ENCODE results near the gene SYT13.
A peak's percentile ranks its signal among the peaks of the same experiment; 100 is the strongest.

Gene SYT13, protein sequence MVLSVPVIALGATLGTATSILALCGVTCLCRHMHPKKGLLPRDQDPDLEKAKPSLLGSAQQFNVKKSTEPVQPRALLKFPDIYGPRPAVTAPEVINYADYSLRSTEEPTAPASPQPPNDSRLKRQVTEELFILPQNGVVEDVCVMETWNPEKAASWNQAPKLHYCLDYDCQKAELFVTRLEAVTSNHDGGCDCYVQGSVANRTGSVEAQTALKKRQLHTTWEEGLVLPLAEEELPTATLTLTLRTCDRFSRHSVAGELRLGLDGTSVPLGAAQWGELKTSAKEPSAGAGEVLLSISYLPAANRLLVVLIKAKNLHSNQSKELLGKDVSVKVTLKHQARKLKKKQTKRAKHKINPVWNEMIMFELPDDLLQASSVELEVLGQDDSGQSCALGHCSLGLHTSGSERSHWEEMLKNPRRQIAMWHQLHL

DNA sequence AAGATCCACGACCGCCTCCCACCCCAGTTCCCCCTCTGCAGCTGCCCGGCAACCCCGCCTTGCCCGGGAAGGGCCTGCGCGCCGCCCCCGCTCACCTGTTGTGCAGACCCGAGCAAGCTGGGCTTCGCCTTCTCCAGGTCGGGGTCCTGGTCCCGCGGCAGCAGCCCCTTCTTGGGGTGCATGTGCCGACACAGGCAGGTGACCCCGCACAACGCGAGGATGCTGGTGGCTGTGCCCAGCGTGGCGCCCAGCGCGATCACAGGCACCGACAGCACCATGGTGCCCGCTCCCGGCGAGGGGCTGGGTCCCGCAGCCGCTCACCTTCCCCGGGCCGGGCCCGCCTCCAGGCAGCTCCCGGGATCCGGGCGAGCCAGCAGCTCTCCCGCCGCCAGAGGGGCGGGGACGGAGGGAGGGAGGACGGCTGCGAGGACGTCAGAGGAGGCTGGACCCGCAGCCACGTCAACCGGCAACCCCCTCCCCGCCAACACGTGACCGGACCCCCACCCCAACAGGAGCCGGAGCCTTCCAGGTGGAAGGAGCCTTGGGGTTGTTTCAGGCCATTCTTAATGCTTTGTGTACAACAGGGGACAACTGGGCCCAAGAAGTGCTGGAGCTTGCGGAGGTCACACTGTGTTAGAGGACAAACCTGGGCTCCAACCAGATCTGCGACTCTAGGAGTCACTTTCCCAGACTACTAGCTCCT lies at the start of gene SYT13:
Gene SYT13, minus strand, starts transcription at position 412 of the 703 bp plus-strand sequence. Its CDS starts 134 bp downstream, at position 278.
- Histone ChIP-seq H3K27ac (no peak within 1 kb of the TSS), H3K27me3 (replicated peaks) (peaks cover 34% of the 10 kb centered on the region), H3K36me3 (replicated peaks) (no peaks in the 10 kb centered on the region), H3K4me3 (ENCODE audit: low read depth, low read length) (peak within 1 kb of the TSS; percentile 22)
- in situ Hi-C loops (cut with HindIII; ENCODE audit: low pct_ligation_motif_present, low sequenced_read_pairs), result no loop called here
- no peak for DNase-seq
- TF ChIP-seq, protein P1, sequence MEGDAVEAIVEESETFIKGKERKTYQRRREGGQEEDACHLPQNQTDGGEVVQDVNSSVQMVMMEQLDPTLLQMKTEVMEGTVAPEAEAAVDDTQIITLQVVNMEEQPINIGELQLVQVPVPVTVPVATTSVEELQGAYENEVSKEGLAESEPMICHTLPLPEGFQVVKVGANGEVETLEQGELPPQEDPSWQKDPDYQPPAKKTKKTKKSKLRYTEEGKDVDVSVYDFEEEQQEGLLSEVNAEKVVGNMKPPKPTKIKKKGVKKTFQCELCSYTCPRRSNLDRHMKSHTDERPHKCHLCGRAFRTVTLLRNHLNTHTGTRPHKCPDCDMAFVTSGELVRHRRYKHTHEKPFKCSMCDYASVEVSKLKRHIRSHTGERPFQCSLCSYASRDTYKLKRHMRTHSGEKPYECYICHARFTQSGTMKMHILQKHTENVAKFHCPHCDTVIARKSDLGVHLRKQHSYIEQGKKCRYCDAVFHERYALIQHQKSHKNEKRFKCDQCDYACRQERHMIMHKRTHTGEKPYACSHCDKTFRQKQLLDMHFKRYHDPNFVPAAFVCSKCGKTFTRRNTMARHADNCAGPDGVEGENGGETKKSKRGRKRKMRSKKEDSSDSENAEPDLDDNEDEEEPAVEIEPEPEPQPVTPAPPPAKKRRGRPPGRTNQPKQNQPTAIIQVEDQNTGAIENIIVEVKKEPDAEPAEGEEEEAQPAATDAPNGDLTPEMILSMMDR (IDR thresholded peaks at IDR 0.05; ENCODE audit: low read depth, low read length, missing control alignments), result no peak

GRCh38 chr11:45335434-45335833 lies 49.3 kb upstream of the SYT13 start:
- in situ Hi-C loops (cut with HindIII; ENCODE audit: low pct_ligation_motif_present, low sequenced_read_pairs), result loop anchor here (25.0 kb wide), 2 partner anchors 223 to 398 kb away; no protein-coding TSS in a partner anchor
- TF ChIP-seq, protein P1 (IDR thresholded peaks at IDR 0.05; ENCODE audit: low read depth, low read length, missing control alignments), result no peak
- no peak for DNase-seq

GRCh38 chr11:45334836-45335235 lies 48.7 kb upstream of the SYT13 start:
- in situ Hi-C loops (cut with HindIII; ENCODE audit: low pct_ligation_motif_present, low sequenced_read_pairs), result loop anchor here (25.0 kb wide), 2 partner anchors 223 to 398 kb away; no protein-coding TSS in a partner anchor
- no peak overlapping the region for H3K4me3 ChIP-seq (ENCODE audit: low read depth, low read length)
- no peaks in the 10 kb centered on the region for H3K27me3 ChIP-seq (replicated peaks)
- TF ChIP-seq, protein P1 (IDR thresholded peaks at IDR 0.05; ENCODE audit: low read depth, low read length, missing control alignments), result no peak
- no peak for DNase-seq
- H3K27ac ChIP-seq, result no peak overlapping the region
- no peaks in the 10 kb centered on the region for H3K36me3 ChIP-seq (replicated peaks)

More at GRCh38 chr11:45335434-45335833, 49.3 kb upstream of the SYT13 start:
- Histone ChIP-seq H3K27ac (no peak overlapping the region), H3K4me3 (ENCODE audit: low read depth, low read length) (no peak overlapping the region), H3K27me3 (replicated peaks) (no peaks in the 10 kb centered on the region), H3K36me3 (replicated peaks) (no peaks in the 10 kb centered on the region)

- in situ Hi-C loops (cut with HindIII; ENCODE audit: low pct_ligation_motif_present, low sequenced_read_pairs), result loop anchor here (25.0 kb wide), 2 partner anchors 222 to 397 kb away; no protein-coding TSS in a partner anchor
- Histone ChIP-seq H3K27ac (no peak overlapping the region), H3K36me3 (replicated peaks) (no peaks in the 10 kb centered on the region), H3K4me3 (ENCODE audit: low read depth, low read length) (no peak overlapping the region), H3K27me3 (replicated peaks) (no peaks in the 10 kb centered on the region)
- TF ChIP-seq, protein P1 (IDR thresholded peaks at IDR 0.05; ENCODE audit: low read depth, low read length, missing control alignments), result no peak
- DNase-seq, result no peak
Measured at GRCh38 chr11:45334410-45334809, 48.3 kb upstream of the SYT13 start.

GRCh38 chr11:45333001-45333971 lies 47.1 kb upstream of the SYT13 start:
- TF ChIP-seq, protein P1 (IDR thresholded peaks at IDR 0.05; ENCODE audit: low read depth, low read length, missing control alignments), result no peak
- Histone ChIP-seq H3K27me3 (replicated peaks) (no peaks in the 10 kb centered on the region), H3K36me3 (replicated peaks) (no peaks in the 10 kb centered on the region), H3K4me3 (ENCODE audit: low read depth, low read length) (no peak overlapping the region), H3K27ac (no peak overlapping the region)
- in situ Hi-C loops (cut with HindIII; ENCODE audit: low pct_ligation_motif_present, low sequenced_read_pairs), result loop anchor here (25.0 kb wide), 2 partner anchors 221 to 396 kb away; no protein-coding TSS in a partner anchor
- peak; percentile 66 for DNase-seq

Data from brain microvascular endothelial cell (primary cell).